T-helper 2 cell treated with Interferon-gamma antibody and Interleukin-4, amounts not matched to agents 5 μg/mL and 100 μg/mL, for 36 hours (primary cell): ENCODE data around the gene ANKS3.

ENCODE experiments used
- DNase-seq: peaks from one replicate; pipeline ENCODE4 v3.0.0; 2021; ENCODE audit warnings: low spot score
- H3K27ac Mint-ChIP-seq: one replicate; pipeline ENCODE4 v1.8.0; 2021; ENCODE audit warnings: mild to moderate bottlenecking, mixed read lengths
- H3K27me3 Mint-ChIP-seq: one replicate; pipeline ENCODE4 v1.8.0; 2021; ENCODE audit warnings: low read depth, mixed read lengths
- H3K36me3 Mint-ChIP-seq: one replicate; pipeline ENCODE4 v1.8.0; 2021; ENCODE audit warnings: low read depth, mixed read lengths
- H3K4me1 Mint-ChIP-seq: one replicate; pipeline ENCODE4 v1.8.0; 2021; ENCODE audit warnings: low read depth, mixed read lengths
- H3K4me3 Mint-ChIP-seq: one replicate; pipeline ENCODE4 v1.8.0; 2022; ENCODE audit warnings: mild to moderate bottlenecking, moderate library complexity, mixed read lengths
- H3K9me3 Mint-ChIP-seq: one replicate; pipeline ENCODE4 v1.8.0; 2021; ENCODE audit warnings: mixed read lengths

The ANKS3 gene

GRCh38 chr16:4700997-4701743, 32.9 kb downstream of the ANKS3 start:
- Mint-ChIP-seq H3K9me3 (no peaks in the 10 kb centered on the region), H3K27me3 (no peaks in the 10 kb centered on the region), H3K36me3 (peaks cover 4% of the 10 kb centered on the region), H3K4me1 (no peaks in the 10 kb centered on the region), H3K27ac (no peak overlapping the region), H3K4me3 (no peak overlapping the region)
- DNase-seq = no peak

DNA sequence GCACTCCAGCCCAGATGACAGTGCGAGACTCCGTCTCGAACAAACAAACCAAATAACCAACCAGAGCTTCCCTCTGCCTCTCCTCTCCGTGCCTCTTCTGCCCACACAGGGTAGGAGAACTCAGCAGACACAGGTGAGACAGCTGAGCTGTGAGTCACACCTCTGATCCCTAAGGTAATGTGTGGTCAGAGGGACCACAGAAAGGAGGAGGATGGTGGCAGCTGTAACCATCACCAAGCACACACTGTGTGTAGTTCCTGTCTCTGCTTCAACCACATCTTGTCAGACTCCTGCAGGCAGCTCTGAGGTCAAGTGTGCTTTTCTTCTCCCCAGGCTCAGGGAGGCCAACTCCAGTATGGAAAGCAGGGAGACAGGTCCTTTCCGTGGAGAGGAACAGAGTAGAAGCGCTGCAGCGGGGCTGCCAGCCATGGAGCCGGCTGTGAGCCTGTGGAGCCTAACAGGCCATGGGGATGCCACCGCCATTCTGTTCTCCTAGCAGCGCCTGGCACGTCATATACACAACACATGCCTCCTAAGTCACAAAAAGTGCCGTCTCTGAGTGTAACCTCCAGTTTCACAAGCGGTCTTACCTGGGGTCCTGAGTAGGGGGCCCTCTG, 33.6 kb downstream of the ANKS3 start:
- H3K4me3 Mint-ChIP-seq = no peak overlapping the region

GRCh38 chr16:4699046-4699556, 35.0 kb downstream of the ANKS3 start:
- no peaks in the 10 kb centered on the region for H3K4me1 Mint-ChIP-seq
- H3K27me3 Mint-ChIP-seq = no peaks in the 10 kb centered on the region
- no peak for DNase-seq
- no peak overlapping the region for H3K4me3 Mint-ChIP-seq
- H3K27ac Mint-ChIP-seq = no peak overlapping the region
- no peaks in the 10 kb centered on the region for H3K9me3 Mint-ChIP-seq
- H3K36me3 Mint-ChIP-seq = peaks cover 11% of the 10 kb centered on the region

More for the DNA sequence above, 33.6 kb downstream of the ANKS3 start:
- no peaks in the 10 kb centered on the region for H3K27me3 Mint-ChIP-seq
- DNase-seq = no peak
- no peaks in the 10 kb centered on the region for H3K4me1 Mint-ChIP-seq
- peaks cover 5% of the 10 kb centered on the region for H3K36me3 Mint-ChIP-seq
- no peaks in the 10 kb centered on the region for H3K9me3 Mint-ChIP-seq
- H3K27ac Mint-ChIP-seq = no peak overlapping the region

DNA sequence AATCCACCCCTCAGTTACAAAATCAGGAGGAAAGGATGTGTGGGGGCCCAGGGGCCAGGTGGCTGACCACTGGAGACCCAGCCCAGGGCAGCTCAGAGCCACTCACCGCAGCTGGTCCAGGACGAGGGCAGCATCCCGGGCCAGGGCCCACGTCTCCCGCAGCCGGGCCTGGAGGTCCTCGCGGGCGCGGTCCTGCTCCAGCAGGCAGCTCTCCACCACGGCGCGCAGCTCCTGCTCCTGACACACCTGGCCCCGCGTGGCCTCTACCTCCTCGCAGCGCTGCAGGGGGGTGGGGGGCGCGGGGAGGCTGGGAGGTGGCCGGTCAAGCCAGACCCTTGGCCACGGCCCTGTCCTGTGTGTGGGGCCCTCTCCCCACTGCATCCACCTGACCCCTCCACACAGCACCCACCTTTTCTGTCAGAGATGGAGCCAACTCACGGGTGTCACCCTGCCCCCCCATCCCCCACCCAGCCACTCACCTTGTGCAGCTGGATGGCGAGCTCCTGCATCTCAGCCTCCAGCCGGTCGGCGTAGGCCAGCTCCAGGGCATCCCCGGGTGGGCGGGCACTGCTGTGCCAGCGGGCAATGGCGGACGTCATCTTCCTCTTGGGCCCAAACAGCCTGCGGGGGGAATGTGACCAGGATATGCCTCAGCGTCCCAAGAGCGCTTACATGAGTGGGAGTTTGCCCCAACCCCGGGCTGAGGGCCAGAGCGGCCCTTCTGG, 35.6 kb downstream of the ANKS3 start:
- no peaks in the 10 kb centered on the region for H3K4me1 Mint-ChIP-seq
- H3K27ac Mint-ChIP-seq = no peak overlapping the region
- H3K27me3 Mint-ChIP-seq = no peaks in the 10 kb centered on the region
- peaks cover 11% of the 10 kb centered on the region for H3K36me3 Mint-ChIP-seq
- H3K9me3 Mint-ChIP-seq = no peaks in the 10 kb centered on the region
- no peak overlapping the region for H3K4me3 Mint-ChIP-seq
- no peak for DNase-seq

- DNase-seq = no peak
- Mint-ChIP-seq H3K27me3 (no peaks in the 10 kb centered on the region), H3K4me3 (no peak overlapping the region), H3K36me3 (peaks cover 11% of the 10 kb centered on the region), H3K4me1 (no peaks in the 10 kb centered on the region), H3K9me3 (no peaks in the 10 kb centered on the region), H3K27ac (no peak overlapping the region)
These were observed 36.2 kb downstream of the ANKS3 start for GRCh38 chr16:4697848-4698291.

DNA sequence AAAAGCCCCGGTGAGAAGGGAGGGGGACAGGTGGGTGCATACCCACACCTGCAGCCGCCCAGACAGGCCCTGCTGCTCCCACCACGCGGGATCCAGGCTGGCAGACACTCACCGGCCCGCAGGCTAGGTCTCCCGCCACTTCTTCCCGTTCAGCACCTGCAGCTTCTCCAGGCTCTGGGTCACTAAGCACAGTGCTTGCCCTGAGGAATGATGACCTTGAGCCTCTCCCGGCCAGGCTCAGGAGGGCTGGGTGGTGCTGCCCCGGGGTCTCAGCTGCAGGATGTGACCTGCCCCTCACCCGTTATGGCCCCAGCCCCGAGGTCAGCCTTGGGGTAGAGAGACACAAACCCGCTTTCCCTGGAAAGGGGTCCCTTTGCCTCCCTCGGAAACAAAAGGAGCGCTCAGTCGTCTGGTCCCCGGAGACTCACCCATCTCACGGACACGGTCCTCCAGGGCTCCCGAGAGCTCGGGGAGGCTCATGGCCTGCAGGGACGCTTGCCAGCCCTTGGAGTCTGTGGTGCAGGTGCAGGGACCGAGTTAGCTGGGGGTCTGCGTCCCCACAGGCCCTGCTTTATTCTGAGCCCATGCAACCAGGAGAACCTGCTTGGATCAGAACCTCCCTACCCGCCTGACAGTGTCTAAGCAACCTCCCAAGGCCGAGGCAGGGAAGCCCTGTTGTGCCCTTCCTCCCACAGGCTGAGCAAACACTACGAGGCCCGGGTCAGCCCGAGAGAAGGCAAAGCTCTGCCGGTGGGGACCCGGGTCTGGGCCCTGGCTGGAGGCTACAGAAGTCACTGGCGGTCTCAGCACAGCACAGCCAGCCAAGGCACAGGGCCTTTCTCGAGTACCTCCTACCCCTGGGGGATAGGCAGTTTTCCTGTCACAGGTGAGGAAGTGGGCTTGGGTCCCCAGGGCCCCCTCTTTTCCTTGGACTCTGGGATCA, 36.9 kb downstream of the ANKS3 start:
- Mint-ChIP-seq H3K4me3 (no peak overlapping the region), H3K4me1 (no peaks in the 10 kb centered on the region), H3K27me3 (no peaks in the 10 kb centered on the region), H3K9me3 (no peaks in the 10 kb centered on the region), H3K36me3 (peaks cover 11% of the 10 kb centered on the region), H3K27ac (no peak overlapping the region)
- no peak for DNase-seq

GRCh38 chr16:4696172-4696904, 37.7 kb downstream of the ANKS3 start:
- Mint-ChIP-seq H3K36me3 (peaks cover 11% of the 10 kb centered on the region), H3K4me1 (no peaks in the 10 kb centered on the region), H3K27ac (no peak overlapping the region), H3K9me3 (no peaks in the 10 kb centered on the region), H3K27me3 (no peaks in the 10 kb centered on the region), H3K4me3 (no peak overlapping the region)
- DNase-seq = no peak

DNA sequence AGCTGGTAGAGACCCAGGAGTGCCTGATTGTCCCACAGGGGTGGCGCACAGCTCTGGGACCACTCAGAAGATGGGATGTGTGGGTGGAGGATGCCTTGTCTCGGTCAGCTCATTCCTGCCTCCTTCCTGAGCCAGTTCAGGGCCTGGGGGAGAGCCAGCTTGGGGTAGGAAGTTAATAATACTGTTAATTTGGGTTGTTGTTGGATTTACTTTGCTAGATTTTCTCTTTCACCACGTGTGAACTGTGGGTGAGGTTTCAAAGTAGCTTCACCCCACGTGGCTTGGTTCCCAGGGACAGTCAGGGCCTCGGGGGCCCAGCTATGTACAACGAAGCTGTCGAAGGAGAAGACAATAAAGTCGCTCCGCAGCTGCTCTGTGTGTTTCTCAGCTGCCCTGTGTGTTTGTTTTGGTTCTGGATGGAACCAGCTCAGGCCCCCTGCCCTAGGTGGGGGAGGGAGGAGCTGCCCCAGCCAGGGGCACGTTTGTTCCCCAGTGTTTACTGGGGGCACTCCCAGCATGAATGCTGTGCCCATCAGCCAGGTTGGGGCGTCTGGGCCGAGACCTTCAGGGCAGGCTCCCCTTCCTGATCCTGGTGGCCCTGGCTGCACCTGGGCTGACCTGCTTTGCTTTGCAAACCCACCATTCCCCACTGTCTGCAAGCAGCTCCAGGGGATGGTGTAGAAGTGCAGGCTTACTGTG, 38.4 kb downstream of the ANKS3 start:
- Mint-ChIP-seq H3K4me1 (no peaks in the 10 kb centered on the region), H3K4me3 (peak overlapping the region; percentile 75), H3K27ac (peak overlapping the region; percentile 15), H3K27me3 (no peaks in the 10 kb centered on the region), H3K36me3 (peaks cover 11% of the 10 kb centered on the region), H3K9me3 (no peaks in the 10 kb centered on the region)
- no peak for DNase-seq

DNA sequence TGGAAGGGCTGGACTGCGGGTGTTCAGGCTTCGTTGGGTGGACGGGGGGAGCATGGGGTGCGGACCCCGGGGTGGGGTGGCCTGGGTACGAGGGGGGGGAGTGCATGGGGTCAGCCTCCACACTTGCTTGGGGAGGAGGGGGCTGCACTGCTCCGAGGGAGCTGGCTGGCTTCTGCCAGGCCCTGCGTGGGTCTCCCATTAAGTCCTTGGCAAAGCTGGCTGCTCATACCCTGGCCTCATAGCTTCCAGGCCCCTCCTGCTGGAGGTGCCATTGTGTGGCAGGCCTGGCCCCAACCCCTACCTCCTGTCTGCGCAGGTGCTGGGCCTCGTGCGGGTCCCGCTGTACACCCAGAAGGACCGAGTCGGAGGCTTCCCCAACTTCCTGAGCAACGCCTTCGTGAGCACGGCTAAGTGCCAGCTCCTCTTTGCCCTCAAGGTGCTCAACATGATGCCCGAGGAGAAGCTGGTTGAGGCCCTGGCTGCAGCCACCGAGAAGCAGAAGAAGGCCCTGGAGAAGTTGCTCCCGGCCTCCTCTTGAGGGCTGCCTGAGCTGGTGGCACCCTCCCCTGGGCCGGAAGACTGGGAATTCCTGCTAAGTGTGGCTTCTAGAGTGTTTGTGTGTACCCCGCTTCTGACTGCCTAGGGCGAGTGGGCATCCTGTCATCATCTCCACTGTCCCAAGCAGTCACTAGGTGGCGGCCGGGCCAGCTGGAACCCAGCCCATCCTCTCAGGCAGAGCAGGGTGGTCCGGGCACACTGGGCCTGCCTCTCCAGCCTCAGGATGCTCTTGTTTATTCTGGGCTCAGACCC, 39.2 kb downstream of the ANKS3 start:
- peak overlapping the region; percentile 75 for H3K4me3 Mint-ChIP-seq
- DNase-seq = no peak
- H3K36me3 Mint-ChIP-seq = peaks cover 12% of the 10 kb centered on the region
- H3K27me3 Mint-ChIP-seq = no peaks in the 10 kb centered on the region
- H3K27ac Mint-ChIP-seq = peak overlapping the region; percentile 80
- H3K4me1 Mint-ChIP-seq = no peaks in the 10 kb centered on the region
- H3K9me3 Mint-ChIP-seq = no peaks in the 10 kb centered on the region

DNA sequence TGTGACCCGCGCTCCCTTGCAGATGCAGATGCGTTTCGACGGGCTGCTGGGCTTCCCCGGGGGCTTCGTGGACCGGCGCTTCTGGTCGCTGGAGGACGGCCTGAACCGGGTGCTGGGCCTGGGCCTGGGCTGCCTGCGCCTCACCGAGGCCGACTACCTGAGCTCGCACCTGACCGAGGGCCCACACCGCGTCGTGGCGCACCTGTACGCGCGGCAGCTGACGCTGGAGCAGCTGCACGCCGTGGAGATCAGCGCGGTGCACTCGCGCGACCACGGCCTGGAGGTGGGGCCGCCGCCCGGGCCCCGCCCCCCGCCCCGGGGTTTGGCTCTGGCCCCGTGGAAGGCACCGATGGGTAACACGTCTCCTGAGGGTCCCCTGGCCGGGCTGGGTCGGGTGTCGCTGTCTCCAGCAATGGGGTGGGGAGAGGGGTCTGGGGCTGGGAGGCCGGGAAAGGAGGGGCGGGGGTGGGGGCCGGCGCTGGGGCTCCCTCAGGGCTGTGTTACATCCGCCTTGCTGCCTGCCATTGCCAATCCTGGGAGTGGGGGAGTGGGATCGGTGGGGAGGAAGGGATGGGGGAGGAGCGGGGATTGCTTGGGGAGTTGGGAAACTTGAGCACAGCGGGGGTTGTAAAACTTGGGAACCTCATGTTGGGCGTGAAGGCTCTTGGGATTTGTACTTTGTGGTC, 40.0 kb downstream of the ANKS3 start:
- Mint-ChIP-seq H3K36me3 (peaks cover 10% of the 10 kb centered on the region), H3K9me3 (no peaks in the 10 kb centered on the region), H3K27me3 (no peaks in the 10 kb centered on the region), H3K4me1 (no peaks in the 10 kb centered on the region), H3K27ac (peak overlapping the region; percentile 80), H3K4me3 (peak overlapping the region; percentile 75)
- peak; percentile 25 for DNase-seq

GRCh38 chr16:4693296-4693955, 40.6 kb downstream of the ANKS3 start, which contains the start of gene NUDT16L1:
NUDT16L1 (plus strand) TSS chr16:4693562; CDS start chr16:4693727, 165 bp downstream.
- peak; percentile 99 for DNase-seq
- Mint-ChIP-seq H3K36me3 (peaks cover 10% of the 10 kb centered on the region), H3K4me3 (peak within 1 kb of the TSS; percentile 82), H3K27ac (peak within 1 kb of the TSS; percentile 83), H3K9me3 (no peaks in the 10 kb centered on the region), H3K27me3 (no peaks in the 10 kb centered on the region), H3K4me1 (no peaks in the 10 kb centered on the region)
